ENCODE measurements around the gene WNK2.

The WNK2 gene

GRCh38 chr9:93190133-93190525 lies 6.2 kb downstream of the WNK2 start:
- Histone ChIP-seq H3K9me3 (ENCODE audit: insufficient read depth, low read length) (no peaks in the 10 kb centered on the region), H3K36me3 (replicated peaks; ENCODE audit: low read depth, low read length) (no peaks in the 10 kb centered on the region), H3K27me3 (ENCODE audit: low read depth, low read length) (peaks cover 2% of the 10 kb centered on the region; the same call in 1 of the 2 replicates), H4K20me1 (ENCODE audit: insufficient read depth, low read length) (no peaks in the 10 kb centered on the region), H2AFZ (ENCODE audit: low read depth, low read length) (no peak overlapping the region), H3K4me3 (ENCODE audit: low read length) (no peak overlapping the region), H3K9ac (ENCODE audit: low read length) (no peak overlapping the region), H3K27ac (ENCODE audit: low read length) (no peak overlapping the region), H3K79me2 (ENCODE audit: low read length) (no peaks in the 10 kb centered on the region), H3K4me2 (ENCODE audit: low read length) (no peak overlapping the region), H3K4me1 (ENCODE audit: low read length) (peaks cover 7% of the 10 kb centered on the region; the same call in 1 of the 2 replicates)
- TF ChIP-seq CTCF (IDR thresholded peaks at IDR 0.05; ENCODE audit: low read depth, low read length) (no peak), EZH2phosphoT487 (IDR thresholded peaks at IDR 0.05; ENCODE audit: low read depth) (no peak)

- H3K27me3 ChIP-seq (ENCODE audit: low read depth, low read length), result peaks cover 2% of the 10 kb centered on the region; the same call in 1 of the 2 replicates
- no peak overlapping the region for H3K4me2 ChIP-seq (ENCODE audit: low read length)
- H3K4me3 ChIP-seq (ENCODE audit: low read length), result no peak overlapping the region
- no peak overlapping the region for H3K27ac ChIP-seq (ENCODE audit: low read length)
- no peak overlapping the region for H3K9ac ChIP-seq (ENCODE audit: low read length)
- H3K4me1 ChIP-seq (ENCODE audit: low read length), result peaks cover 7% of the 10 kb centered on the region; the same call in 1 of the 2 replicates
- H2AFZ ChIP-seq (ENCODE audit: low read depth, low read length), result no peak overlapping the region
- no peaks in the 10 kb centered on the region for H3K79me2 ChIP-seq (ENCODE audit: low read length)
- H4K20me1 ChIP-seq (ENCODE audit: insufficient read depth, low read length), result no peaks in the 10 kb centered on the region
- TF ChIP-seq EZH2phosphoT487 (IDR thresholded peaks at IDR 0.05; ENCODE audit: low read depth) (no peak), CTCF (IDR thresholded peaks at IDR 0.05; ENCODE audit: low read depth, low read length) (no peak)
- no peaks in the 10 kb centered on the region for H3K9me3 ChIP-seq (ENCODE audit: insufficient read depth, low read length)
- no peaks in the 10 kb centered on the region for H3K36me3 ChIP-seq (replicated peaks; ENCODE audit: low read depth, low read length)
Measured at GRCh38 chr9:93190656-93191353, 6.9 kb downstream of the WNK2 start.

GRCh38 chr9:93191354-93191660 lies 7.4 kb downstream of the WNK2 start:
- Histone ChIP-seq H3K4me1 (ENCODE audit: low read length) (peaks cover 7% of the 10 kb centered on the region; the same call in 1 of the 2 replicates), H3K27me3 (ENCODE audit: low read depth, low read length) (peaks cover 6% of the 10 kb centered on the region; the same call in 1 of the 2 replicates), H3K4me2 (ENCODE audit: low read length) (no peak overlapping the region), H3K9ac (ENCODE audit: low read length) (no peak overlapping the region), H3K79me2 (ENCODE audit: low read length) (no peaks in the 10 kb centered on the region), H3K27ac (ENCODE audit: low read length) (no peak overlapping the region), H3K4me3 (ENCODE audit: low read length) (no peak overlapping the region), H3K36me3 (replicated peaks; ENCODE audit: low read depth, low read length) (no peaks in the 10 kb centered on the region), H3K9me3 (ENCODE audit: insufficient read depth, low read length) (no peaks in the 10 kb centered on the region), H2AFZ (ENCODE audit: low read depth, low read length) (no peak overlapping the region), H4K20me1 (ENCODE audit: insufficient read depth, low read length) (no peaks in the 10 kb centered on the region)
- TF ChIP-seq CTCF (IDR thresholded peaks at IDR 0.05; ENCODE audit: low read depth, low read length) (no peak), EZH2phosphoT487 (IDR thresholded peaks at IDR 0.05; ENCODE audit: low read depth) (no peak)

GRCh38 chr9:93192721-93193387 lies 8.9 kb downstream of the WNK2 start:
- Histone ChIP-seq H3K4me1 (ENCODE audit: low read length) (peaks cover 6% of the 10 kb centered on the region; the same call in 1 of the 2 replicates), H3K9me3 (ENCODE audit: insufficient read depth, low read length) (no peaks in the 10 kb centered on the region), H4K20me1 (ENCODE audit: insufficient read depth, low read length) (no peaks in the 10 kb centered on the region), H3K79me2 (ENCODE audit: low read length) (no peaks in the 10 kb centered on the region), H3K27me3 (ENCODE audit: low read depth, low read length) (peaks cover 8% of the 10 kb centered on the region; the same call in 1 of the 2 replicates), H3K9ac (ENCODE audit: low read length) (no peak overlapping the region), H2AFZ (ENCODE audit: low read depth, low read length) (no peak overlapping the region), H3K4me3 (ENCODE audit: low read length) (no peak overlapping the region), H3K4me2 (ENCODE audit: low read length) (no peak overlapping the region), H3K36me3 (replicated peaks; ENCODE audit: low read depth, low read length) (no peaks in the 10 kb centered on the region), H3K27ac (ENCODE audit: low read length) (no peak overlapping the region)
- no peak for TF ChIP-seq EZH2phosphoT487 (IDR thresholded peaks at IDR 0.05; ENCODE audit: low read depth)
- no peak for TF ChIP-seq CTCF (IDR thresholded peaks at IDR 0.05; ENCODE audit: low read depth, low read length)

Measured in OCI-LY3 (cell line).